Smooth muscle cell (in vitro differentiated cells): ENCODE data around the gene LAYN. TPM values are rescaled to one million over a fixed set of nuclear protein-coding genes. Genes with fewer than 3 reads are reported as not detected.

Source experiments
- DNase-seq: peaks from one replicate; lab custom pipeline; 2025; ENCODE audit not compliant: unreplicated experiment; lab: John Stamatoyannopoulos, UW
- H2AFZ ChIP-seq: fragments of 200-600 bp; sonication (generic); 2 replicates; pipeline ENCODE4 v1.6.0; 2016; ENCODE audit warnings: antibody characterized with exemption, low read depth, mild to moderate bottlenecking
- H3F3A ChIP-seq: fragments of 200-600 bp; sonication (generic); 2 replicates; pipeline ENCODE4 v1.6.0; 2017; ENCODE audit warnings: antibody characterized with exemption, low read depth
- H3K27ac ChIP-seq: fragments of 200-600 bp; sonication (generic); 2 replicates; pipeline ENCODE4 v1.5.1; 2016; ENCODE audit warnings: low read depth, mild to moderate bottlenecking
- H3K27me3 ChIP-seq: fragments of 200-600 bp; sonication (generic); 2 replicates; pipeline ENCODE4 v1.6.1; 2016; ENCODE audit warnings: low read depth, mild to moderate bottlenecking
- H3K36me3 ChIP-seq: fragments of 200-600 bp; sonication (generic); 2 replicates; pipeline ENCODE4 v1.5.1; 2016; ENCODE audit warnings: low read depth
- H3K4me1 ChIP-seq: fragments of 200-600 bp; sonication (generic); 2 replicates; pipeline ENCODE4 v1.5.1; 2016; ENCODE audit warnings: low read depth
- H3K4me2 ChIP-seq: fragments of 200-600 bp; sonication (generic); 2 replicates; pipeline ENCODE4 v1.6.0; 2016; ENCODE audit warnings: mild to moderate bottlenecking
- H3K4me3 ChIP-seq: fragments of 200-600 bp; sonication (generic); 2 replicates; pipeline ENCODE4 v1.5.1; 2016; ENCODE audit warnings: mild to moderate bottlenecking
- H3K79me2 ChIP-seq: fragments of 200-600 bp; sonication (generic); 2 replicates; pipeline ENCODE4 v1.6.0; 2016; ENCODE audit warnings: low read depth, mild to moderate bottlenecking
- H3K9ac ChIP-seq: fragments of 200-600 bp; sonication (generic); 2 replicates; pipeline ENCODE4 v1.6.0; 2016; ENCODE audit warnings: low read depth
- H3K9me3 ChIP-seq: fragments of 200-600 bp; sonication (generic); replicated peaks from 2 replicates; pipeline ENCODE4 v1.5.1; 2016; ENCODE audit warnings: low read depth
- H4K20me1 ChIP-seq: fragments of 200-600 bp; sonication (generic); 2 replicates; pipeline ENCODE4 v1.6.0; 2016; ENCODE audit warnings: low read depth
- CTCF ChIP-seq: fragments of 200-600 bp; sonication (generic); IDR thresholded peaks from 2 replicates; pipeline ENCODE4 v1.5.1; 2017; ENCODE audit warnings: borderline replicate concordance, mild to moderate bottlenecking, antibody characterized with exemption; ENCODE audit not compliant: insufficient read depth, poor library complexity, severe bottlenecking
- WGBS: methylation state at CpG from one replicate; pipeline ENCODE4 v1.1.7; 2016; ENCODE audit warnings: low lambda C conversion rate; 5-methylcytosine and 5-hydroxymethylcytosine counted together
- polyA plus RNA-seq: library from polyadenylated mRNA; unstranded; fragments of >200 nt; fragmentation: Nextera tagmentation; extraction: Ambion mirVana; gene quantifications from 2 replicates; pipeline ENCODE4 v1.2.1, GENCODE V29; 2016
- total RNA-seq: library from RNA; depleted of rRNA; stranded (reverse); fragments of >200 nt; gene quantifications from 2 replicates; pipeline ENCODE4 v1.2.3, GENCODE V29; 2014

Gene LAYN
- total and polyA plus RNA-seq, 2 experiments from 2014 or later, result 52.6 to 67.4 TPM

- H3K27ac ChIP-seq, result no peak overlapping the region
- peaks cover 27% of the 10 kb centered on the region for H4K20me1 ChIP-seq
- WGBS, result 81% methylated on average over 10 of the region's 10 CpGs
- no peak overlapping the region for H3K4me3 ChIP-seq
- H3K27me3 ChIP-seq, result no peaks in the 10 kb centered on the region
- H3K79me2 ChIP-seq, result no peaks in the 10 kb centered on the region
- H3K9me3 ChIP-seq, result no peaks in the 10 kb centered on the region
- no peak for DNase-seq
- no peak overlapping the region for H3K9ac ChIP-seq
- H3K4me2 ChIP-seq, result no peak overlapping the region
- TF ChIP-seq CTCF, result no peak
- no peak overlapping the region for H2AFZ ChIP-seq
- H3F3A ChIP-seq, result peaks cover 2% of the 10 kb centered on the region
- peaks cover 7% of the 10 kb centered on the region for H3K36me3 ChIP-seq
- peaks cover 18% of the 10 kb centered on the region for H3K4me1 ChIP-seq
Measured at GRCh38 chr11:111542606-111543275, 2.2 kb downstream of the LAYN start.

- no peak for DNase-seq
- H3F3A ChIP-seq, result peaks cover 8% of the 10 kb centered on the region
- H3K4me2 ChIP-seq, result no peak overlapping the region
- H3K36me3 ChIP-seq, result peaks cover 7% of the 10 kb centered on the region
- peaks cover 21% of the 10 kb centered on the region for H4K20me1 ChIP-seq
- no peak overlapping the region for H3K27ac ChIP-seq
- no peaks in the 10 kb centered on the region for H3K27me3 ChIP-seq
- no peak overlapping the region for H2AFZ ChIP-seq
- no peak overlapping the region for H3K9ac ChIP-seq
- no peaks in the 10 kb centered on the region for H3K79me2 ChIP-seq
- no peak overlapping the region for H3K4me3 ChIP-seq
- H3K4me1 ChIP-seq, result peaks cover 11% of the 10 kb centered on the region
- H3K9me3 ChIP-seq, result no peaks in the 10 kb centered on the region
- TF ChIP-seq CTCF, result no peak
- WGBS, result 70% methylated on average over 2 of the region's 2 CpGs
Measured at GRCh38 chr11:111548525-111548924, 8.0 kb downstream of the LAYN start.

- Histone ChIP-seq H3K9ac (no peak overlapping the region), H3F3A (peaks cover 8% of the 10 kb centered on the region), H3K4me3 (no peak overlapping the region), H2AFZ (no peak overlapping the region), H3K4me2 (no peak overlapping the region), H3K4me1 (peaks cover 11% of the 10 kb centered on the region), H3K27ac (no peak overlapping the region), H3K36me3 (peaks cover 7% of the 10 kb centered on the region), H3K9me3 (no peaks in the 10 kb centered on the region), H3K27me3 (no peaks in the 10 kb centered on the region), H3K79me2 (no peaks in the 10 kb centered on the region), H4K20me1 (peaks cover 16% of the 10 kb centered on the region)
- 62% methylated on average over 11 of the region's 11 CpGs for WGBS
- TF ChIP-seq CTCF, result no peak
- no peak for DNase-seq
Measured at GRCh38 chr11:111549196-111549868, 8.8 kb downstream of the LAYN start.
